Mononuclear cell (primary cell): Measurements from ENCODE around the gene NCBP2. TPM values are rescaled to one million over a fixed set of nuclear protein-coding genes. Genes with fewer than 3 reads are reported as not detected.

Experiments
- H3K27me3 ChIP-seq: 2 replicates; pipeline ENCODE4 v1.6.0; 2011; ENCODE audit warnings: low read length, control low read depth; ENCODE audit not compliant: insufficient read depth
- H3K4me1 ChIP-seq: 2 replicates; pipeline ENCODE4 v1.5.1; 2011; ENCODE audit warnings: mild to moderate bottlenecking, low read length, control low read depth; ENCODE audit not compliant: insufficient read depth
- H3K4me3 ChIP-seq: 2 replicates; pipeline ENCODE4 v1.5.1; 2011; ENCODE audit warnings: mild to moderate bottlenecking, low read length, moderate library complexity
- H3K9me3 ChIP-seq: 2 replicates; pipeline ENCODE4 v1.5.1; 2011; ENCODE audit warnings: low read depth, mild to moderate bottlenecking, control low read depth, low read length
- total RNA-seq: library from RNA; depleted of rRNA; stranded (reverse); fragments of >200 nt; gene quantifications from one replicate; pipeline ENCODE4 v1.2.3, GENCODE V29; 2012

NCBP2 gene
- total RNA-seq, 1 donor = 23.1 TPM

- no peak overlapping the region for H3K4me3 ChIP-seq
- H3K9me3 ChIP-seq = no peaks in the 10 kb centered on the region
- H3K27me3 ChIP-seq = no peaks in the 10 kb centered on the region
- no peaks in the 10 kb centered on the region for H3K4me1 ChIP-seq
Observed at GRCh38 chr3:196889844-196890708, 52.3 kb downstream of the NCBP2 start.

GRCh38 chr3:196886144-196886543 lies 56.2 kb downstream of the NCBP2 start:
- no peaks in the 10 kb centered on the region for H3K4me1 ChIP-seq
- no peaks in the 10 kb centered on the region for H3K27me3 ChIP-seq
- H3K4me3 ChIP-seq = no peak overlapping the region
- no peaks in the 10 kb centered on the region for H3K9me3 ChIP-seq

Other genes with a start within 250 kb of the NCBP2 start
- 0.73 TPM for gene CEP19, start 230.3 kb downstream of the NCBP2 start, total RNA-seq
- gene PIGX, start 230.2 kb downstream of the NCBP2 start, total RNA-seq = 14.2 TPM
- 37.9 TPM for gene PAK2, start 202.7 kb downstream of the NCBP2 start, total RNA-seq
- 91.2 TPM for gene SENP5, start 74.6 kb downstream of the NCBP2 start, total RNA-seq
- 1.0 TPM for gene PIGZ, start 26.3 kb upstream of the NCBP2 start, total RNA-seq
- gene MELTF, start 87.3 kb upstream of the NCBP2 start, total RNA-seq = 9.1 TPM